GM06990 (cell line): ENCODE measurements around the gene DCDC2C.

Experiments
- DNase-seq: peaks from one replicate; pipeline ENCODE4 v3.0.0-alpha.2; 2011; ENCODE audit not compliant: insufficient read length; ENCODE audit errors: extremely low read depth
- H3K27me3 ChIP-seq: replicated peaks from 2 replicates; pipeline ENCODE4 v1.6.0; 2011; ENCODE audit warnings: low read length; ENCODE audit not compliant: control insufficient read depth, insufficient read depth
- H3K36me3 ChIP-seq: 2 replicates; pipeline ENCODE4 v1.5.1; 2011; ENCODE audit warnings: low read length; ENCODE audit not compliant: control insufficient read depth, insufficient read depth
- H3K4me3 ChIP-seq: replicated peaks from 2 replicates; pipeline ENCODE4 v1.5.1; 2011; ENCODE audit warnings: low read depth, mild to moderate bottlenecking, control low read depth, low read length
- TF ChIP-seq, protein P1 (sequence below): IDR thresholded peaks from 2 replicates; pipeline ENCODE4 v1.5.1; 2011; ENCODE audit warnings: low read length, control low read depth, mild to moderate bottlenecking, inconsistent platforms; ENCODE audit not compliant: insufficient read depth, poor library complexity, severe bottlenecking

The DCDC2C gene

DNA sequence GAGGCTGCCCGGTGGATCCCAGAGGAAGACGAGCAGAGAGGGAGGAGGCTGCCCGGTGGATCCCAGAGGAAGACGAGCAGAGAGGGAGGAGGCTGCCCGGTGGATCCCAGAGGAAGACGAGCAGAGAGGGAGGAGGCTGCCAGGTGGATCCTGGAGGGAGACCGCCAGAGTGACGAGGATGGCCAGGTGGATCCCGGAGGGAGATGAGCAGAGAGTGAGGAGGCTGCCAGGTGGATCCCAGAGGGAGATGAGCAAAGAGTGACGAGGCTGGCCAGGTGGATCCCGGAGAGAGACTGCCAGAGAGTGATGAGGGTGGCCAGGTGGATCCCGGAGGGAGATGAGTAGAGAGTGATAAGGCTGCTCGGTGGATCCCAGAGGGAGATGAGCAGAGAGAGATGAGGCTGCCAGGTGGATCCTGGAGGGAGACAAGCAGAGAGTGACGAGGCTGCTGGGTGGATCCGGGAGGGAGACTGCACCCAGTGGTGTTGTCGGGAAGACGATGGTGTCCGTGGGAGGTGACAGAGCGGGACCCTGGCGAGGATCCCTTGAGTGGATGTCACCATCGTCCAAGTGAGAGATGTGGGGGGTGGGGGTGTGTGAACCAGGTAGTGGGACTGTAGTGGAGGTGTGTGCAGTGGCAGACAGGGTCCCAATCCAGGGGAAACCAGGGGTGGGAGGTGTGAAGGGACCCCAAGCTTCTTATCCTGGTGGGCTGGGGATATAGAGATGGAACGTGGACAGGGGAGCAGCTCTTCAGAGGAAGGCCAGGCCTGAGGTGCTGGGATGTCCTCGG is 22.3 kb downstream of the DCDC2C start:
- DNase-seq: no peak
- Histone ChIP-seq H3K36me3 (no peaks in the 10 kb centered on the region), H3K27me3 (no peaks in the 10 kb centered on the region; the same call in none of the 2 replicates), H3K4me3 (no peak overlapping the region)
- TF ChIP-seq, protein P1, sequence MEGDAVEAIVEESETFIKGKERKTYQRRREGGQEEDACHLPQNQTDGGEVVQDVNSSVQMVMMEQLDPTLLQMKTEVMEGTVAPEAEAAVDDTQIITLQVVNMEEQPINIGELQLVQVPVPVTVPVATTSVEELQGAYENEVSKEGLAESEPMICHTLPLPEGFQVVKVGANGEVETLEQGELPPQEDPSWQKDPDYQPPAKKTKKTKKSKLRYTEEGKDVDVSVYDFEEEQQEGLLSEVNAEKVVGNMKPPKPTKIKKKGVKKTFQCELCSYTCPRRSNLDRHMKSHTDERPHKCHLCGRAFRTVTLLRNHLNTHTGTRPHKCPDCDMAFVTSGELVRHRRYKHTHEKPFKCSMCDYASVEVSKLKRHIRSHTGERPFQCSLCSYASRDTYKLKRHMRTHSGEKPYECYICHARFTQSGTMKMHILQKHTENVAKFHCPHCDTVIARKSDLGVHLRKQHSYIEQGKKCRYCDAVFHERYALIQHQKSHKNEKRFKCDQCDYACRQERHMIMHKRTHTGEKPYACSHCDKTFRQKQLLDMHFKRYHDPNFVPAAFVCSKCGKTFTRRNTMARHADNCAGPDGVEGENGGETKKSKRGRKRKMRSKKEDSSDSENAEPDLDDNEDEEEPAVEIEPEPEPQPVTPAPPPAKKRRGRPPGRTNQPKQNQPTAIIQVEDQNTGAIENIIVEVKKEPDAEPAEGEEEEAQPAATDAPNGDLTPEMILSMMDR: no peak

- no peak for DNase-seq
- Histone ChIP-seq H3K4me3 (no peak overlapping the region), H3K36me3 (no peaks in the 10 kb centered on the region), H3K27me3 (no peaks in the 10 kb centered on the region; the same call in none of the 2 replicates)
- TF ChIP-seq, protein P1: no peak
Observed at GRCh38 chr2:3726511-3726910, 23.1 kb downstream of the DCDC2C start.

- TF ChIP-seq, protein P1: no peak
- DNase-seq: no peak
- Histone ChIP-seq H3K36me3 (no peaks in the 10 kb centered on the region), H3K4me3 (no peak overlapping the region), H3K27me3 (no peaks in the 10 kb centered on the region; the same call in none of the 2 replicates)
Observed at GRCh38 chr2:3727397-3728045, 24.1 kb downstream of the DCDC2C start.

- H3K36me3 ChIP-seq: no peaks in the 10 kb centered on the region
- H3K4me3 ChIP-seq: no peak overlapping the region
- TF ChIP-seq, protein P1: peak; percentile 57
- DNase-seq: no peak
- H3K27me3 ChIP-seq: no peaks in the 10 kb centered on the region; the same call in none of the 2 replicates
Observed at GRCh38 chr2:3728104-3729054, 25.0 kb downstream of the DCDC2C start.

DNA sequence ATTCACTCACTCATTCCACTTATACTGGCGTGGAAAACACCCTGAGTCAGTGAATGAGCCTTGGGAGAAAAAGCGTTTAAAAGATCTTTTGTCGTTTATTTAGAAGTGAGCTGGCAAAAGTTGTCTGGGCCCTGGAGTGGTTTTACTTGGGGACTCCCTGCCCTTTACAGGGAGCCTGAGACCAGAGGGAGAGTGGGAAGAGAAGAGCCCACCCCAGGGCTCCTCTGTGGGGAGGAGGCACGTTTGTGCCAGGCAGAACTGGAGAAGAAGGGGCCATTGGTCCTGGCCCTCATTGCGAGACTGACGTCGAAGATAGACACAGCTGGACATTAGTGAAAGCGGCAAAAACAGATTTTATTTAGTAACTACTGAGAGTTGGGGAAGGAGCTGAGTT is 25.7 kb downstream of the DCDC2C start:
- TF ChIP-seq, protein P1: no peak
- no peaks in the 10 kb centered on the region; the same call in none of the 2 replicates for H3K27me3 ChIP-seq

More for the DNA sequence above, 25.7 kb downstream of the DCDC2C start:
- no peaks in the 10 kb centered on the region for H3K36me3 ChIP-seq
- no peak for DNase-seq
- H3K4me3 ChIP-seq: no peak overlapping the region
